Ovary (tissue), 9 donors: ENCODE results near the gene LCK. TPM values are rescaled to one million over a fixed set of nuclear protein-coding genes. Genes with fewer than 3 reads are reported as not detected.

Experiments used
- DNase-seq, 5 donors: peaks; one replicate each; pipeline ENCODE4 v3.0.0-alpha.2; 2019 to 2020
- H3K27ac ChIP-seq, 2 donors: fragments of 200-600 bp; one replicate each; pipeline versions ENCODE4 v1.5.1 to v1.8.0; 2019 to 2022
- H3K27me3 ChIP-seq: fragments of 200-600 bp; one replicate; pipeline ENCODE4 v1.8.0; 2022
- H3K36me3 ChIP-seq: fragments of 200-600 bp; sonication (generic); one replicate; pipeline ENCODE4 v1.5.1; 2019
- H3K4me1 ChIP-seq: one replicate; pipeline ENCODE4 v1.8.1; 2013; ENCODE audit warnings: mild to moderate bottlenecking, moderate library complexity; ENCODE audit not compliant: insufficient read depth
- H3K4me3 ChIP-seq: fragments of 200-600 bp; sonication (generic); one replicate; pipeline ENCODE4 v1.5.1; 2017
- H3K9me3 ChIP-seq, 2 donors: fragments of 200-600 bp in 1 of 2; sonication (generic) in 1 of 2; one replicate each; pipeline versions ENCODE4 v1.5.1 to v1.8.1; 2013 to 2019; ENCODE audit warnings: mild to moderate bottlenecking in 1 of 2, moderate library complexity in 1 of 2
- EP300 ChIP-seq: sonication (generic); formaldehyde crosslinking; IDR thresholded peaks from one replicate; pipeline ENCODE4 v1.6.1; 2017; ENCODE audit warnings: antibody characterized with exemption
- POLR2A ChIP-seq: fragments of 450-650 bp; IDR thresholded peaks from one replicate; pipeline ENCODE4 v1.6.1; 2017; ENCODE audit warnings: antibody characterized with exemption, mild to moderate bottlenecking, moderate library complexity
- WGBS, 3 donors: extraction: QIAGEN DNeasy Blood & Tissue Kit in 1 of 3; methylation state at CpG; one replicate each; pipeline versions ENCODE4 v1.1.5 to v1.1.7; 2013 to 2017; 5-methylcytosine and 5-hydroxymethylcytosine counted together
- intact Hi-C, 4 donors: fragments of 100-400 bp; cut with DNase I; formaldehyde crosslinking; loops; one replicate each; pipeline versions ENCODE4 v1.11.0 to v1.15.1; 2022 to 2023
- polyA plus RNA-seq, 2 donors: library from polyadenylated mRNA; stranded (reverse); fragments of 200-250 nt in 1 of 2; fragments of 350-450 nt in 1 of 2; fragmentation: Illumina TruSeq in 1 of 2; extraction: RNeasy Lipid Tissue Mini Kit (QIAGEN cat#74804) in 1 of 2; gene quantifications; one replicate each; pipeline ENCODE4 v1.2.3, GENCODE V29; 2013 to 2014
- total RNA-seq, 7 donors: library from RNA; depleted of rRNA in 2 of 7; stranded (reverse); fragments of >200 nt in 2 of 7; fragmentation: NEBNext Ultra II Directional in 3 of 7; extraction: Animal tissue kit (Norgen Biotek cat#: 25700) in 3 of 7; gene quantifications; one replicate each; pipeline versions ENCODE4 v1.1.0 to v1.2.4, GENCODE V29; 2016 to 2023
- TF ChIP-seq, protein P1 (sequence below), 3 donors: fragments of 450-650 bp in 2 of 3; fragments of 200-600 bp in 1 of 3; IDR thresholded peaks; one replicate each; pipeline versions ENCODE4 v1.5.1 to v1.8.0; 2016 to 2022; ENCODE audit warnings: antibody characterized with exemption in 3 of 3, mild to moderate bottlenecking in 1 of 3
- donor health status: DM: no; HTN: no; CAD: no; lungs with moderate emphysema.
- donor health status: DM: no; HTN: no; CAD: no.
- donor health status: Bipolar disorder and iron deficiency.
- donor health status: DM: yes; HTN: yes; CAD: no.
- donor health status: DM: no; HTN: no; CAD: no.
- donor health status: DM: yes; HTN: yes; CAD: no.

Gene LCK
- total and polyA plus RNA-seq, 9 donors, result 0.35 to 2.8 (median 0.92) TPM

DNA sequence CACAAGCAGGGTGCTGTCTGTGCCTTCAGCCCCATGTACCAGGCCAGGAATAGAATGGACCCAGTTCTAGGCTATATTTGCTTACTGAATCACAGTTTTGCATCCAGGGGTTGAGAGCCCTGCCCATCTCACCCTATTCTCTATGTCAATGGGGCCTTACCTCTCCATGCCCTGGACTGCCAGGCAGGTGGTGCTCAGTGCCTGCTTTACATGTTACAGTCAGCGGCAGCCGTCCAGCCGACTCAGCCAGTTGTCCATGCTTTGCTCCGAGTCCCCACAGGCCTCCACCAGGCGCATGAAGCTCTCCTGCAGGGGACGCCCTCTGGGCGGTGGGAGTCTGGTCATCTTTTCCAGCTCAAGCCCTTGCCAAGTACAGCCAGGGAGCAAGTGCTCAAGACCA lies 16.3 kb upstream of the LCK start:
- intact Hi-C loops, result no loop called here
- Histone ChIP-seq H3K27me3 (no peaks in the 10 kb centered on the region), H3K36me3 (no peaks in the 10 kb centered on the region), H3K4me1 (peaks cover 9% of the 10 kb centered on the region), H3K27ac (peak overlapping the region; percentile 66 to 84), H3K9me3 (no peaks in the 10 kb centered on the region), H3K4me3 (no peak overlapping the region)
- WGBS, 3 donors, result 77 to 91% (median 82%) methylated on average over 7 of the region's 7 CpGs
- TF ChIP-seq, protein P1, sequence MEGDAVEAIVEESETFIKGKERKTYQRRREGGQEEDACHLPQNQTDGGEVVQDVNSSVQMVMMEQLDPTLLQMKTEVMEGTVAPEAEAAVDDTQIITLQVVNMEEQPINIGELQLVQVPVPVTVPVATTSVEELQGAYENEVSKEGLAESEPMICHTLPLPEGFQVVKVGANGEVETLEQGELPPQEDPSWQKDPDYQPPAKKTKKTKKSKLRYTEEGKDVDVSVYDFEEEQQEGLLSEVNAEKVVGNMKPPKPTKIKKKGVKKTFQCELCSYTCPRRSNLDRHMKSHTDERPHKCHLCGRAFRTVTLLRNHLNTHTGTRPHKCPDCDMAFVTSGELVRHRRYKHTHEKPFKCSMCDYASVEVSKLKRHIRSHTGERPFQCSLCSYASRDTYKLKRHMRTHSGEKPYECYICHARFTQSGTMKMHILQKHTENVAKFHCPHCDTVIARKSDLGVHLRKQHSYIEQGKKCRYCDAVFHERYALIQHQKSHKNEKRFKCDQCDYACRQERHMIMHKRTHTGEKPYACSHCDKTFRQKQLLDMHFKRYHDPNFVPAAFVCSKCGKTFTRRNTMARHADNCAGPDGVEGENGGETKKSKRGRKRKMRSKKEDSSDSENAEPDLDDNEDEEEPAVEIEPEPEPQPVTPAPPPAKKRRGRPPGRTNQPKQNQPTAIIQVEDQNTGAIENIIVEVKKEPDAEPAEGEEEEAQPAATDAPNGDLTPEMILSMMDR (IDR thresholded peaks at IDR 0.05), result no peak
- no peak for TF ChIP-seq POLR2A
- no peak for TF ChIP-seq EP300
- DNase-seq, result peak in 1 of 5 donors; percentile 32

DNA sequence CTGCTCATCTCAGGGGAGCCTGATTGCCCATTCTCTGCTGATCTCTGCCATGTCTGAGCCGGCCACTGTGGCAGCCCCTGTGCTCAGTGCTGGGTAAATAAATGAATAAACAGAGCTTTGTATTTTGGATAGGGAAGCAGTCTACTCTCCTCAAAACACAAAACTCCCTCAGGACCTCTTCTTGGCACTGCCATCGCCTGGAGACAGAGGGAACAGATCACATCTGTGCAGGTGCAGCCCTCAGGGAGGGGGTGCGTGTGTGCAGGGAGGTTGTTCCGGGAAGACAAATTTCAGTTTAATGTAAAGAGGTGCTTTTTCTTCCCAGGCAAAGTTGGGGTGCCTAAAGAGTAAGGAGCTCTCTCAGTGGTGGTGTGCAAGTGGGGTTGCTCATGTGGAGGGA lies 11.7 kb upstream of the LCK start:
- peak overlapping the region in 1 of 2 donors; percentile 86 for H3K27ac ChIP-seq
- H3K27me3 ChIP-seq, result no peaks in the 10 kb centered on the region
- intact Hi-C loops, result no loop called here
- no peak for DNase-seq
- peaks cover 11% of the 10 kb centered on the region for H3K4me1 ChIP-seq
- H3K36me3 ChIP-seq, result no peaks in the 10 kb centered on the region
- H3K9me3 ChIP-seq, result no peaks in the 10 kb centered on the region
- no peak for TF ChIP-seq EP300
- WGBS, 3 donors, result 49 to 69% (median 61%) methylated on average over 4 of the region's 4 CpGs
- H3K4me3 ChIP-seq, result no peak overlapping the region

DNA sequence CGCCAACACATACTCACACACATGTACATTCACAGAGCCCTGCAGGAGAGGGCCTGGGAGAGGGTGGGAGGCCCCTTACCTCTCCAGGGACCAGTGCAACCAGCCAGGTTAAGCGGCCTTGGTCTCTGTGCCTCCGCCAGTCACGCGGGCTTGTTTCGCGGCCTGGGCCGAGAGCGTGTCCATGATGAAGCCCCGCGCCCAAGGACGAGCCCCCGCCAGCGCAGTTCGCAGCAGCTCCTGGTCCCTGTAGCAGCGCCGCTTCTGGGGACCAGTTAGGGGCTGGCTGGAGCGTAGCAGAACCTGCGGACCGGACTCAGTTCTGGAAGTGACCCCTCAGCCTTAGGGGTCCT lies 11.3 kb upstream of the LCK start:
- H3K9me3 ChIP-seq, result no peaks in the 10 kb centered on the region
- H3K4me1 ChIP-seq, result peaks cover 11% of the 10 kb centered on the region
- no peaks in the 10 kb centered on the region for H3K27me3 ChIP-seq
- H3K36me3 ChIP-seq, result no peaks in the 10 kb centered on the region
- peak overlapping the region; percentile 16 to 86 for H3K27ac ChIP-seq
- WGBS, 3 donors, result 44 to 63% (median 54%) methylated on average over 20 of the region's 20 CpGs
- peak overlapping the region; percentile 59 for H3K4me3 ChIP-seq
- TF ChIP-seq EP300 (no peak), POLR2A (no peak)
- TF ChIP-seq, protein P1 (IDR thresholded peaks at IDR 0.05), result no peak
- intact Hi-C loops, result loop anchor here in 1 of 4 donors (10.0 kb wide), 1 partner anchor 125 kb away; the partner anchor contains the start of genes FAM229A and TSSK3
- peak in 4 of 5 donors; percentile 32 to 54 (median 51) for DNase-seq

DNA sequence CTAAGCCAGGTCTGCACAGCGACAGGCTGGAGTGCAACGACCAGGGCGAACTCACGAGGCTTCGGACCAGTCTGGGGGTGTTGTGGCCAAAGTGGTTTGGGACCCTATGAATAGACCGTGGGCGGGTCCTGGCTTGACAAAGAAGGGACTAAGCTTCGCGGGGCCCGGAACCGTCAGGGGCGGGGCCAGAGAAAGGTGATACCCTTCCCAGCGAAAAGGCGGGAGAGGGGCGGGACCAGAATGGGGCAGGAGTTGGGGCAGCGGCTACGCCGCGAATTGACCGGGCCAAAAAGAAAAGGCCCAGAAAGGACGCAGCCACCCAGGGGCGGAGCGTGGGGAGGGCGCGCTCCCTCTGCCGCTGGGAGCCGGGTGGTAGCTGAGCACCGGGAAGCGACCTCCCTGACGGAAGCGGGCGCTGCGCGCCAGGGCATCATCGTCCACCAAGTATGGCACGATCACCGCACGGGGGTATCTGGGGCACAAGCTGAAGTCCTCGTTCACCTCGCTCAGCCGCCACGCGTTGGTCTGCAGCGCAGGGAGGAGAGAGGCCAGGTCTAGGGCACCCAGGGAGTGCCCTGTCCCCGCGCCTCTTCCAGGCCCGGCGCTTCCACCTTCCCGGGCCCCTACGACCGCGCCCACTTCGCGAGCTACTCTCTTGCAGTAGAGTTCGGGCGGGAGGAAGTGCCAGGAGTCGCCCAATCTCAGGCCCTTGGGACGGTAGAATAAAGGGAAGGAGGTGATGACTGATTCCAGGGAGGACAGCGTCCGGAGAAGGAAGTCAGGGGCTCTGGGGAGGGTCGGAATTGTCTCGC lies 10.7 kb upstream of the LCK start:
- peak overlapping the region; percentile 59 for H3K4me3 ChIP-seq
- TF ChIP-seq, protein P1 (IDR thresholded peaks at IDR 0.05), result peak; percentile 16 to 39 (median 18)
- TF ChIP-seq POLR2A (peak; percentile 60), EP300 (no peak)
- DNase-seq, result peak; percentile 82 to 87 (median 86)
- H3K9me3 ChIP-seq, result no peaks in the 10 kb centered on the region
- WGBS, 3 donors, result 2 to 3% (median 2%) methylated on average over 54 to 62 of the region's 62 CpGs
- H3K36me3 ChIP-seq, result no peaks in the 10 kb centered on the region
- peak overlapping the region; percentile 58 to 86 for H3K27ac ChIP-seq
- H3K4me1 ChIP-seq, result peaks cover 9% of the 10 kb centered on the region
- intact Hi-C loops, result loop anchor here in 1 of 4 donors (10.0 kb wide), 1 partner anchor 124 kb away; the partner anchor contains the start of genes FAM229A and TSSK3
- no peaks in the 10 kb centered on the region for H3K27me3 ChIP-seq
